Lung (tissue), 12 donors: ENCODE results near the gene STOML3. TPM values are rescaled to one million over a fixed set of nuclear protein-coding genes. Genes with fewer than 3 reads are reported as not detected.

Source experiments
- ATAC-seq: fragments of 200-7000 bp; cut with Tn5 transposase; one replicate; pipeline ENCODE4 v1.9.1; 2020; ENCODE audit warnings: moderate number of reproducible peaks; ENCODE audit not compliant: insufficient read depth, low FRiP score
- DNase-seq, 3 donors: peaks; one replicate each; pipeline ENCODE4 v3.0.0-alpha.2; 2013 to 2017
- H3K27ac ChIP-seq, 2 donors: one replicate each; pipeline ENCODE4 v1.5.1; 2013; ENCODE audit warnings: mild to moderate bottlenecking in 2 of 2, moderate library complexity in 2 of 2, control low read depth in 1 of 2, inconsistent platforms in 1 of 2, low read depth in 1 of 2, low read length in 1 of 2
- H3K27me3 ChIP-seq, 3 donors: one replicate each; pipeline ENCODE4 v1.5.1; 2013; ENCODE audit warnings: low read length in 2 of 3; ENCODE audit not compliant: control insufficient read depth in 3 of 3, insufficient read depth in 3 of 3
- H3K36me3 ChIP-seq, 4 donors: one replicate each; pipeline ENCODE4 v1.5.1; 2013; ENCODE audit warnings: low read length in 4 of 4, mild to moderate bottlenecking in 1 of 4, moderate library complexity in 1 of 4; ENCODE audit not compliant: control insufficient read depth in 4 of 4, insufficient read depth in 4 of 4
- H3K4me1 ChIP-seq, 5 donors: one replicate each; pipeline ENCODE4 v1.5.1; 2013; ENCODE audit warnings: low read length in 5 of 5, mild to moderate bottlenecking in 2 of 5, moderate library complexity in 1 of 5; ENCODE audit not compliant: control insufficient read depth in 5 of 5, insufficient read depth in 5 of 5
- H3K4me3 ChIP-seq: one replicate; pipeline ENCODE4 v1.5.1; 2013; ENCODE audit warnings: mild to moderate bottlenecking, control low read depth, moderate library complexity
- H3K9ac ChIP-seq, 2 donors: one replicate each; pipeline ENCODE4 v1.5.1; 2013; ENCODE audit warnings: low read length in 2 of 2, control low read depth in 1 of 2; ENCODE audit not compliant: insufficient read depth in 1 of 2
- H3K9me3 ChIP-seq, 4 donors: one replicate each; pipeline ENCODE4 v1.5.1; 2013; ENCODE audit warnings: low read length in 3 of 4, mild to moderate bottlenecking in 1 of 4, moderate library complexity in 1 of 4; ENCODE audit not compliant: control insufficient read depth in 4 of 4, insufficient read depth in 3 of 4
- WGBS, 2 donors: extraction: QIAGEN DNeasy Blood & Tissue Kit; methylation state at CpG; one replicate each; pipeline ENCODE4 v1.1.7; 2013; 5-methylcytosine and 5-hydroxymethylcytosine counted together
- polyA plus RNA-seq, 2 donors: library from polyadenylated mRNA; stranded (reverse); fragments of 200-250 nt; gene quantifications; one replicate each; pipeline ENCODE4 v1.2.1, GENCODE V29; 2013
- total RNA-seq, 2 donors: library from RNA; depleted of rRNA in 1 of 2; stranded (reverse); fragments of >200 nt in 1 of 2; gene quantifications; one replicate each; pipeline ENCODE4 v1.2.1, GENCODE V29; 2014 to 2021
- TF ChIP-seq, protein P1 (sequence below): IDR thresholded peaks from 2 replicates; pipeline ENCODE4 v1.5.1; 2012; ENCODE audit warnings: mild to moderate bottlenecking; ENCODE audit errors: control extremely low read depth, extremely low read depth
- donor health status: control.
- donor health status: control.
- donor health status: Bipolar disorder and iron deficiency.
- donor health status: healthy.
- donor health status: DM: yes; HTN: yes; CAD: no.

STOML3 gene
- total and polyA plus RNA-seq, 4 donors, result 2.0 to 9.8 (median 4.5) TPM

DNA sequence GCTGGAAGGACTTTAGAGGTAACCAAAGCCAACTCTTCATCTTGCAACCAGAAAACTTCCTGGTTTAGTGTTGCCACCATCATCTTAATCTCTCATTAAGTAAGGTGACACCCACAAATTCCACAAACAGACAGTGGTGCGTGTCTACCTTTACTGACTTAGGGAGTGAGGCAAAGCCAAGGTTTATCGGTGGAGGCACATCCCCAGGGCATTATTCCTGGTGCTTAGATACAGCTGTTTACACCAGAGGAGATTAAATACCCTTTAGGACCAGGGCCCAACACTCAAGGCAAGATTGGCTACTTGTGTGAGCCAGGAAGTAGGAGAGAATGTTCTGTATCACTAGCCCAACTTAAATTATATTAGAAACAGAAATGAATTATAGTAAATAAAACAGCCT, 9.5 kb downstream of the STOML3 start:
- H3K27ac ChIP-seq, result no peak overlapping the region
- no peak overlapping the region for H3K9ac ChIP-seq
- H3K4me3 ChIP-seq, result no peak overlapping the region
- DNase-seq (no peak), ATAC-seq (no peak)
- H3K27me3 ChIP-seq, result no peaks in the 10 kb centered on the region
- TF ChIP-seq, protein P1, sequence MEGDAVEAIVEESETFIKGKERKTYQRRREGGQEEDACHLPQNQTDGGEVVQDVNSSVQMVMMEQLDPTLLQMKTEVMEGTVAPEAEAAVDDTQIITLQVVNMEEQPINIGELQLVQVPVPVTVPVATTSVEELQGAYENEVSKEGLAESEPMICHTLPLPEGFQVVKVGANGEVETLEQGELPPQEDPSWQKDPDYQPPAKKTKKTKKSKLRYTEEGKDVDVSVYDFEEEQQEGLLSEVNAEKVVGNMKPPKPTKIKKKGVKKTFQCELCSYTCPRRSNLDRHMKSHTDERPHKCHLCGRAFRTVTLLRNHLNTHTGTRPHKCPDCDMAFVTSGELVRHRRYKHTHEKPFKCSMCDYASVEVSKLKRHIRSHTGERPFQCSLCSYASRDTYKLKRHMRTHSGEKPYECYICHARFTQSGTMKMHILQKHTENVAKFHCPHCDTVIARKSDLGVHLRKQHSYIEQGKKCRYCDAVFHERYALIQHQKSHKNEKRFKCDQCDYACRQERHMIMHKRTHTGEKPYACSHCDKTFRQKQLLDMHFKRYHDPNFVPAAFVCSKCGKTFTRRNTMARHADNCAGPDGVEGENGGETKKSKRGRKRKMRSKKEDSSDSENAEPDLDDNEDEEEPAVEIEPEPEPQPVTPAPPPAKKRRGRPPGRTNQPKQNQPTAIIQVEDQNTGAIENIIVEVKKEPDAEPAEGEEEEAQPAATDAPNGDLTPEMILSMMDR, result no peak
- 79 to 81% methylated on average over 2 of the region's 2 CpGs for WGBS, 2 donors
- H3K36me3 ChIP-seq, result no peaks in the 10 kb centered on the region
- peaks cover 0 to 3% (median 0%) of the 10 kb centered on the region in 5 donors for H3K4me1 ChIP-seq
- H3K9me3 ChIP-seq, result peaks cover 0 to 5% (median 0%) of the 10 kb centered on the region in 4 donors

DNA sequence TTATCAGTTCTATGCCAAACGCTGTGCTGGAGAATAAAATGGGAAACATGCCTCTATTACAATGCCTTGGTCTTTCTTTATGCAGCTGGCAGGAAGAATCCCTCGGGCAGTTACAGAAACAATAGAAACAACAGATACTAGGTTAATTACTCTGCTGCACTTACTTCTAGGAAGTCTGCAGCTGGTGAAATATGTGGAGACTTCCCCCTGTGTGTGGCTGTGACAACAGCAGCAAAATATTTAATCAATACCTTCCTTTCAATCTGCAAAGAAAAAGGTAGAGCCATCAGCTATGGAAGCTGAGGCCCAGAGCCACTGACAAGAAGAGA, 9.9 kb downstream of the STOML3 start:
- ATAC-seq, result no peak
- Histone ChIP-seq H3K9me3 (peaks cover 0 to 5% (median 0%) of the 10 kb centered on the region in 4 donors), H3K27me3 (no peaks in the 10 kb centered on the region), H3K4me3 (no peak overlapping the region), H3K27ac (no peak overlapping the region), H3K9ac (no peak overlapping the region), H3K4me1 (peaks cover 0 to 3% (median 0%) of the 10 kb centered on the region in 5 donors), H3K36me3 (no peaks in the 10 kb centered on the region)
- TF ChIP-seq, protein P1, result no peak
- no peak for DNase-seq
- 29 to 36% methylated on average over 2 of the region's 2 CpGs for WGBS, 2 donors

DNA sequence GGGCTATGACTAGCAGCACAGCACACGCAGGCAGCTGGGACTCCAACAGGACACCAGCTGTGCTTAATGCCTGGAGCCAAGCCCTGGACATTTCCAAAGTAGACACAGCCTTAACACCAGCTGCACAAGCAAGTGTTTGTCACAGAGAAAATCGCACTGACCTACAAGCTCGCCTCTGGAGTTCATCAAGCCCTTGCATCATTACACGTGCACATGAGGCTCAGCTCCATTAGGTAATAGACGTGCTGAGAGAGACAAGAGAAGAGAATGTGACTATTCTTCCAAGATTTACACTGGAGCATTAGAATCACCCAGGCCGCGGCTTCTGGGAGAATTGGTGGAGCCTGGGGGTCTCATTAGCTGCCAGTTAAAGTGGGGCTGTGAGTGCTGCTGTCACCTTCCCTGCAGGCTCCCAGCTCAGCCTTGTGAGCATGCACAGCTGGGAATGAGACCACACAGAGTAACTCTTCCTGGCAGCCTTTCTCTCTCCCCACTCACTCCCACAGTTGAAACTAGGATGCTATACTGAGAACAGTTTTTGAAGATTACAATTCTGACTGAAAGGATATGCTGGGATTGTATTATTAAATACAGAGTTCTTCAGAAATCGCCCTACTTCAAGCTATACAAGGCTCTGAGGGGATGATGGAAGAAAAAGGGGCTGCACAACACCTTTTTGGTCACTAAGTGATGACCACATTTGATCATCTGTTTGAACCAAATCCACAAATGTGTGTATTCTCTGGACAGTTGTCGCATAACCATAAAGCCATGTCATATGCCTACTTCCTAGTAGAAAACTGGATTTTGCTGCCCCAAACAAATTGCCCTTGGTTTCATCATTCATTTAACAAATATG, 10.5 kb downstream of the STOML3 start:
- H3K27ac ChIP-seq, result no peak overlapping the region
- WGBS, 2 donors, result 68 to 76% methylated on average over 9 of the region's 9 CpGs
- no peak for ATAC-seq

More for the DNA sequence above, 10.5 kb downstream of the STOML3 start:
- Histone ChIP-seq H3K4me1 (peaks cover 0 to 3% (median 0%) of the 10 kb centered on the region in 5 donors), H3K36me3 (no peaks in the 10 kb centered on the region), H3K27me3 (no peaks in the 10 kb centered on the region), H3K4me3 (no peak overlapping the region), H3K9ac (no peak overlapping the region), H3K9me3 (peaks cover 0 to 5% (median 0%) of the 10 kb centered on the region in 4 donors)
- TF ChIP-seq, protein P1, result no peak
- DNase-seq, result peak; percentile 43 to 70 (median 48)
